Gastroesophageal sphincter (tissue), 3 donors: ENCODE measurements around the gene RPN1.

Experiments used
- CTCF ChIP-seq, 4 experiments: fragments of 200-600 bp in 2 of 4; fragments of 450-650 bp in 2 of 4; sonication (generic) in 1 of 4; IDR thresholded peaks; one replicate each; pipeline ENCODE4 v1.5.1; 2017 to 2019; ENCODE audit warnings: antibody characterized with exemption in 4 of 4, mild to moderate bottlenecking in 2 of 4, moderate library complexity in 2 of 4
- EP300 ChIP-seq: sonication (generic); formaldehyde crosslinking; IDR thresholded peaks from one replicate; pipeline ENCODE4 v1.6.1; 2017; ENCODE audit warnings: antibody characterized with exemption, mild to moderate bottlenecking
- POLR2A ChIP-seq, 2 donors: fragments of 450-650 bp; IDR thresholded peaks; one replicate each; pipeline ENCODE4 v1.6.1; 2017; ENCODE audit warnings: antibody characterized with exemption in 2 of 2, mild to moderate bottlenecking in 2 of 2, moderate library complexity in 1 of 2
- POLR2AphosphoS5 ChIP-seq: sonication (generic); formaldehyde crosslinking; IDR thresholded peaks from one replicate; pipeline ENCODE4 v1.6.1; 2017; ENCODE audit warnings: antibody characterized with exemption

GRCh38 chr3:128632301-128632700 lies 18.3 kb downstream of the RPN1 start:
- no peak for TF ChIP-seq CTCF (IDR thresholded peaks at IDR 0.05)
- no peak for TF ChIP-seq POLR2AphosphoS5
- TF ChIP-seq POLR2A (IDR thresholded peaks at IDR 0.05) = no peak
- TF ChIP-seq EP300 = no peak
